HG03432 (cell line): Measurements from ENCODE around the gene CCDC50.

Experiments used
- ATAC-seq: cut with Tn5 transposase; IDR thresholded peaks from one replicate; pipeline ENCODE4 v1.9.1; 2021; ENCODE audit warnings: mild to moderate bottlenecking, moderate library complexity; ENCODE audit not compliant: unreplicated experiment

CCDC50 gene

GRCh38 chr3:191376516-191377141 lies 47.4 kb downstream of the CCDC50 start:
- no peak for ATAC-seq

GRCh38 chr3:191378142-191378812 lies 49.1 kb downstream of the CCDC50 start:
- ATAC-seq, result no peak

- no peak for ATAC-seq
These were observed 50.3 kb downstream of the CCDC50 start for GRCh38 chr3:191379446-191379845.

- ATAC-seq, result no peak
These were observed 50.8 kb downstream of the CCDC50 start for GRCh38 chr3:191380001-191380400.

GRCh38 chr3:191381303-191381702 lies 52.1 kb downstream of the CCDC50 start:
- ATAC-seq, result no peak

- peak; percentile 72 for ATAC-seq
These were observed 53.5 kb downstream of the CCDC50 start for GRCh38 chr3:191382661-191383060.

GRCh38 chr3:191383124-191383523 lies 53.9 kb downstream of the CCDC50 start:
- ATAC-seq, result no peak

- ATAC-seq, result no peak
These were observed 55.9 kb downstream of the CCDC50 start for GRCh38 chr3:191385101-191385500.

- ATAC-seq, result no peak
These were observed 58.4 kb downstream of the CCDC50 start for GRCh38 chr3:191387441-191388077.

- ATAC-seq, result no peak
These were observed 59.6 kb downstream of the CCDC50 start for GRCh38 chr3:191388823-191389222.

GRCh38 chr3:191390580-191390979 lies 61.4 kb downstream of the CCDC50 start:
- ATAC-seq, result no peak

GRCh38 chr3:191391861-191392808 lies 62.9 kb downstream of the CCDC50 start:
- no peak for ATAC-seq

- no peak for ATAC-seq
These were observed 64.0 kb downstream of the CCDC50 start for GRCh38 chr3:191393146-191393545.

GRCh38 chr3:191397771-191398170 lies 68.6 kb downstream of the CCDC50 start:
- no peak for ATAC-seq

- no peak for ATAC-seq
These were observed 69.4 kb downstream of the CCDC50 start for GRCh38 chr3:191398607-191399006.

- ATAC-seq, result no peak
These were observed 70.7 kb downstream of the CCDC50 start for GRCh38 chr3:191399918-191400317.

- ATAC-seq, result no peak
These were observed 72.7 kb downstream of the CCDC50 start for GRCh38 chr3:191401775-191402357.

GRCh38 chr3:191409791-191410359 lies 80.7 kb downstream of the CCDC50 start:
- no peak for ATAC-seq

- no peak for ATAC-seq
These were observed 83.6 kb downstream of the CCDC50 start for GRCh38 chr3:191412759-191413158.

GRCh38 chr3:191414286-191414685 lies 85.1 kb downstream of the CCDC50 start:
- no peak for ATAC-seq
